Loucy (cell line): Measurements from ENCODE around the gene USP8.

Experiments used
- EZH2phosphoT487 ChIP-seq: fragments of 200-600 bp; IDR thresholded peaks from 2 replicates; pipeline ENCODE4 v1.6.1; 2018; ENCODE audit warnings: antibody characterized with exemption, mild to moderate bottlenecking, moderate library complexity, borderline replicate concordance
- TF ChIP-seq, protein P1 (sequence below): fragments of 200-600 bp; sonication (generic); conservative IDR thresholded peaks from 2 replicates; pipeline ENCODE4 v1.5.1; 2014; ENCODE audit warnings: mild to moderate bottlenecking, antibody characterized with exemption, low read length

DNA sequence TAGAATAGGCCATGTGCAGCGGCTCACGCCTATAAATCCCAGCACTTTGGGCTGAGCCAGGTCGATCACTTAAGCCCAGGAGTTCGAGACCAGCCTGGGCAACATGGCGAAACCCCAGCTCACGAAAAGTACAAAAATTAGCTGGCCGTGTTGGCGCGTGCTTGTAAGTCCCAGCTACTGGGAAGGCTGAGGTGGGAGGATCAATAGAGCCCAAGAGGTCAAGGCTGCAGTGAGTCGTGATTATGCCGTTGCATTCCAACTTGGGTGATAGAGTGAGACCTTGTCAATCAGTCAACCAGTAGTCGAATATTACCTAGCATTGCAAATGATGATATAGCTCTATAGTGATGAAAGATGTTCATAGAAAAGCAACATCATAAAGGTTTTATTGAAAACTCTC, 51.9 kb downstream of the USP8 start:
- TF ChIP-seq, protein P1, sequence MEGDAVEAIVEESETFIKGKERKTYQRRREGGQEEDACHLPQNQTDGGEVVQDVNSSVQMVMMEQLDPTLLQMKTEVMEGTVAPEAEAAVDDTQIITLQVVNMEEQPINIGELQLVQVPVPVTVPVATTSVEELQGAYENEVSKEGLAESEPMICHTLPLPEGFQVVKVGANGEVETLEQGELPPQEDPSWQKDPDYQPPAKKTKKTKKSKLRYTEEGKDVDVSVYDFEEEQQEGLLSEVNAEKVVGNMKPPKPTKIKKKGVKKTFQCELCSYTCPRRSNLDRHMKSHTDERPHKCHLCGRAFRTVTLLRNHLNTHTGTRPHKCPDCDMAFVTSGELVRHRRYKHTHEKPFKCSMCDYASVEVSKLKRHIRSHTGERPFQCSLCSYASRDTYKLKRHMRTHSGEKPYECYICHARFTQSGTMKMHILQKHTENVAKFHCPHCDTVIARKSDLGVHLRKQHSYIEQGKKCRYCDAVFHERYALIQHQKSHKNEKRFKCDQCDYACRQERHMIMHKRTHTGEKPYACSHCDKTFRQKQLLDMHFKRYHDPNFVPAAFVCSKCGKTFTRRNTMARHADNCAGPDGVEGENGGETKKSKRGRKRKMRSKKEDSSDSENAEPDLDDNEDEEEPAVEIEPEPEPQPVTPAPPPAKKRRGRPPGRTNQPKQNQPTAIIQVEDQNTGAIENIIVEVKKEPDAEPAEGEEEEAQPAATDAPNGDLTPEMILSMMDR, result no peak
- no peak for TF ChIP-seq EZH2phosphoT487
